Gastrocnemius medialis (tissue), 4 donors: ENCODE data around the gene NREP. TPM values are rescaled to one million over a fixed set of nuclear protein-coding genes. Genes with fewer than 3 reads are reported as not detected.
A peak's percentile ranks its signal among the peaks of the same experiment; 100 is the strongest.

Experiments used
- ATAC-seq, 2 donors: fragments of 150-250 bp; one replicate each; pipeline ENCODE4 v1.9.1; 2016
- DNase-seq, 2 donors: peaks; one replicate each; pipeline ENCODE4 v3.0.0-alpha.2; 2019
- H3K27ac ChIP-seq, 4 donors: fragments of 200-600 bp; sonication (generic); 1 replicate in 1 of 4; 2 replicates in 3 of 4; pipeline ENCODE4 v1.5.1; 2016 to 2018; ENCODE audit warnings: mild to moderate bottlenecking in 2 of 4, moderate library complexity in 1 of 4
- H3K27me3 ChIP-seq, 3 donors: fragments of 200-600 bp; sonication (generic) in 2 of 3; 1 replicate in 1 of 3; 2 replicates in 2 of 3; pipeline versions ENCODE4 v1.5.1 to v1.6.0; 2016 to 2019; ENCODE audit warnings: mild to moderate bottlenecking in 1 of 3, moderate library complexity in 1 of 3
- H3K36me3 ChIP-seq, 2 donors: fragments of 200-600 bp; sonication (generic) in 1 of 2; one replicate each; pipeline ENCODE4 v1.5.1; 2017 to 2018
- H3K4me1 ChIP-seq, 2 donors: fragments of 200-600 bp; sonication (generic) in 1 of 2; one replicate each; pipeline ENCODE4 v1.5.1; 2016 to 2017; ENCODE audit warnings: mild to moderate bottlenecking in 2 of 2
- H3K4me3 ChIP-seq, 4 donors: fragments of 200-600 bp; sonication (generic) in 3 of 4; 1 replicate in 1 of 4; 2 replicates in 3 of 4; pipeline ENCODE4 v1.5.1; 2016 to 2019; ENCODE audit warnings: mild to moderate bottlenecking in 2 of 4
- H3K9me3 ChIP-seq, 3 donors: fragments of 200-600 bp; sonication (generic) in 2 of 3; 1 replicate in 1 of 3; 2 replicates in 2 of 3; pipeline ENCODE4 v1.5.1; 2016 to 2019
- CTCF ChIP-seq, 5 experiments: fragments of 450-650 bp in 3 of 5; fragments of 200-600 bp in 2 of 5; sonication (generic) in 2 of 5; IDR thresholded peaks in 4 of 5; conservative IDR thresholded peaks in 1 of 5; 1 replicate in 4 of 5; 2 replicates in 1 of 5; pipeline ENCODE4 v1.5.1; 2016 to 2019; ENCODE audit warnings: antibody characterized with exemption in 5 of 5, mild to moderate bottlenecking in 3 of 5, moderate library complexity in 3 of 5
- POLR2A ChIP-seq, 2 donors: fragments of 450-650 bp; IDR thresholded peaks; one replicate each; pipeline ENCODE4 v1.6.1; 2017; ENCODE audit warnings: antibody characterized with exemption in 2 of 2, mild to moderate bottlenecking in 2 of 2, moderate library complexity in 2 of 2
- in situ Hi-C, 4 donors: fragments of 200-750 bp; cut with MboI; loops; one replicate each; pipeline versions ENCODE4 v1.15.0 to v1.8.0; 2017; ENCODE audit warnings: low sequenced_read_pairs in 4 of 4
- intact Hi-C: fragments of 100-400 bp; cut with DNase I; formaldehyde crosslinking; loops from one replicate; pipeline ENCODE4 v1.15.1; 2023; ENCODE audit warnings: low total_unique reads
- total RNA-seq, 4 donors: library from RNA; depleted of rRNA; stranded (reverse); fragments of >200 nt; gene quantifications; one replicate each; pipeline versions ENCODE4 v1.1.0 to v1.2.3, GENCODE V29; 2016

NREP gene
- total RNA-seq, 4 donors from 2014 or later = 0.85 to 2.9 (median 1.8) TPM

- H3K27ac ChIP-seq = peak overlapping the region in 1 of 4 donors; percentile 79
- no peaks in the 10 kb centered on the region for H3K9me3 ChIP-seq
- intact Hi-C loops = no loop called here
- no peaks in the 10 kb centered on the region for H3K27me3 ChIP-seq
- peaks cover 61 to 74% of the 10 kb centered on the region in 2 donors for H3K4me1 ChIP-seq
- DNase-seq (no peak), ATAC-seq (no peak)
- in situ Hi-C loops = no loop called here
- no peak for TF ChIP-seq CTCF (IDR thresholded peaks at IDR 0.05 in 4 of 5, conservative IDR thresholded peaks at IDR 0.05 in 1 of 5)
- TF ChIP-seq POLR2A (IDR thresholded peaks at IDR 0.05) = no peak
- no peak overlapping the region for H3K4me3 ChIP-seq
- no peaks in the 10 kb centered on the region for H3K36me3 ChIP-seq
Measured at GRCh38 chr5:111747337-111747736, 9.7 kb downstream of the NREP start.

GRCh38 chr5:111746791-111747190 lies 10.2 kb downstream of the NREP start:
- in situ Hi-C loops = no loop called here
- no peak for DNase-seq
- Histone ChIP-seq H3K36me3 (no peaks in the 10 kb centered on the region), H3K9me3 (no peaks in the 10 kb centered on the region), H3K27me3 (no peaks in the 10 kb centered on the region), H3K4me3 (no peak overlapping the region), H3K27ac (peak overlapping the region in 1 of 4 donors; percentile 79), H3K4me1 (peaks cover 63 to 74% of the 10 kb centered on the region in 2 donors)
- no peak for ATAC-seq
- intact Hi-C loops = no loop called here
- no peak for TF ChIP-seq POLR2A (IDR thresholded peaks at IDR 0.05)
- no peak for TF ChIP-seq CTCF (IDR thresholded peaks at IDR 0.05 in 4 of 5, conservative IDR thresholded peaks at IDR 0.05 in 1 of 5)

GRCh38 chr5:111745075-111745739 lies 11.8 kb downstream of the NREP start:
- Histone ChIP-seq H3K4me1 (peaks cover 62 to 72% of the 10 kb centered on the region in 2 donors), H3K27me3 (no peaks in the 10 kb centered on the region), H3K9me3 (no peaks in the 10 kb centered on the region), H3K27ac (no peak overlapping the region), H3K4me3 (no peak overlapping the region), H3K36me3 (no peaks in the 10 kb centered on the region)
- DNase-seq (no peak), ATAC-seq (no peak)
- in situ Hi-C loops = no loop called here
- no peak for TF ChIP-seq CTCF (IDR thresholded peaks at IDR 0.05 in 4 of 5, conservative IDR thresholded peaks at IDR 0.05 in 1 of 5)
- no peak for TF ChIP-seq POLR2A (IDR thresholded peaks at IDR 0.05)
- intact Hi-C loops = no loop called here

- in situ Hi-C loops (no loop called here), intact Hi-C loops (no loop called here)
- Histone ChIP-seq H3K27ac (no peak overlapping the region), H3K36me3 (no peaks in the 10 kb centered on the region), H3K4me1 (peaks cover 56 to 69% of the 10 kb centered on the region in 2 donors), H3K9me3 (no peaks in the 10 kb centered on the region), H3K4me3 (no peak overlapping the region), H3K27me3 (no peaks in the 10 kb centered on the region)
- no peak for TF ChIP-seq POLR2A (IDR thresholded peaks at IDR 0.05)
- TF ChIP-seq CTCF (IDR thresholded peaks at IDR 0.05 in 4 of 5, conservative IDR thresholded peaks at IDR 0.05 in 1 of 5) = no peak
- ATAC-seq = no peak
- DNase-seq = no peak
Measured at GRCh38 chr5:111744455-111744854, 12.5 kb downstream of the NREP start.

GRCh38 chr5:111743988-111744387 lies 13.0 kb downstream of the NREP start:
- in situ Hi-C loops = no loop called here

More at GRCh38 chr5:111743988-111744387, 13.0 kb downstream of the NREP start:
- no peak for DNase-seq
- no peaks in the 10 kb centered on the region for H3K9me3 ChIP-seq
- H3K27me3 ChIP-seq = no peaks in the 10 kb centered on the region
- intact Hi-C loops = no loop called here
- no peak overlapping the region for H3K27ac ChIP-seq
- ATAC-seq = no peak
- TF ChIP-seq POLR2A (IDR thresholded peaks at IDR 0.05) (no peak), CTCF (IDR thresholded peaks at IDR 0.05 in 4 of 5, conservative IDR thresholded peaks at IDR 0.05 in 1 of 5) (no peak)
- H3K4me3 ChIP-seq = no peak overlapping the region
- H3K4me1 ChIP-seq = peaks cover 57 to 68% of the 10 kb centered on the region in 2 donors
- no peaks in the 10 kb centered on the region for H3K36me3 ChIP-seq
